GM19468 (cell line): Measurements from ENCODE around the gene PIAS1.

Experiments
- ATAC-seq: cut with Tn5 transposase; IDR thresholded peaks from one replicate; pipeline ENCODE4 v1.9.1; 2021; ENCODE audit warnings: mild to moderate bottlenecking, moderate library complexity, moderate number of reproducible peaks; ENCODE audit not compliant: unreplicated experiment; ENCODE audit errors: extremely low read depth

PIAS1 gene

GRCh38 chr15:68061602-68062001 is 7.5 kb downstream of the PIAS1 start:
- ATAC-seq: no peak

GRCh38 chr15:68062214-68062613 is 8.1 kb downstream of the PIAS1 start:
- no peak for ATAC-seq

- no peak for ATAC-seq
Measured at GRCh38 chr15:68062946-68063465, 8.9 kb downstream of the PIAS1 start.

- no peak for ATAC-seq
Measured at GRCh38 chr15:68063606-68064005, 9.5 kb downstream of the PIAS1 start.

GRCh38 chr15:68073576-68074288 is 19.6 kb downstream of the PIAS1 start:
- ATAC-seq: no peak

- ATAC-seq: no peak
Measured at GRCh38 chr15:68075764-68076385, 21.8 kb downstream of the PIAS1 start.

GRCh38 chr15:68078365-68078764 is 24.2 kb downstream of the PIAS1 start:
- no peak for ATAC-seq

- no peak for ATAC-seq
Measured at GRCh38 chr15:68080334-68080733, 26.2 kb downstream of the PIAS1 start.

- no peak for ATAC-seq
Measured at GRCh38 chr15:68080783-68081182, 26.7 kb downstream of the PIAS1 start.

GRCh38 chr15:68081869-68082505 is 27.9 kb downstream of the PIAS1 start:
- no peak for ATAC-seq

GRCh38 chr15:68082735-68083134 is 28.6 kb downstream of the PIAS1 start:
- no peak for ATAC-seq

- ATAC-seq: no peak
Measured at GRCh38 chr15:68083463-68083862, 29.3 kb downstream of the PIAS1 start.

- no peak for ATAC-seq
Measured at GRCh38 chr15:68085052-68085451, 30.9 kb downstream of the PIAS1 start.

GRCh38 chr15:68091743-68092142 is 37.6 kb downstream of the PIAS1 start:
- ATAC-seq: no peak

GRCh38 chr15:68096099-68096498 is 42.0 kb downstream of the PIAS1 start:
- ATAC-seq: no peak

GRCh38 chr15:68097029-68097428 is 42.9 kb downstream of the PIAS1 start:
- no peak for ATAC-seq

- no peak for ATAC-seq
Measured at GRCh38 chr15:68098465-68098864, 44.4 kb downstream of the PIAS1 start.

- no peak for ATAC-seq
Measured at GRCh38 chr15:68100194-68100593, 46.1 kb downstream of the PIAS1 start.

- no peak for ATAC-seq
Measured at GRCh38 chr15:68103603-68104002, 49.5 kb downstream of the PIAS1 start.

- ATAC-seq: no peak
Measured at GRCh38 chr15:68106656-68107055, 52.5 kb downstream of the PIAS1 start.

GRCh38 chr15:68107142-68107541 is 53.0 kb downstream of the PIAS1 start:
- no peak for ATAC-seq
